NCI-H2029 treated with DMSO at 0.1 percent for 48 hours (cell line): ENCODE data around the gene SOCS6.
"Not testable (repeated sequence)": the region's sequence is repeated elsewhere in the genome, so short reads cannot be mapped to it uniquely, and the experiment has no call there.

Experiments used
- DNase-seq: peaks from one replicate; lab custom pipeline; 2025; lab: John Stamatoyannopoulos, UW

Gene SOCS6

GRCh38 chr18:70359071-70359470, 70.2 kb downstream of the SOCS6 start:
- no peak for DNase-seq

GRCh38 chr18:70362258-70362657, 73.4 kb downstream of the SOCS6 start:
- no peak for DNase-seq

DNA sequence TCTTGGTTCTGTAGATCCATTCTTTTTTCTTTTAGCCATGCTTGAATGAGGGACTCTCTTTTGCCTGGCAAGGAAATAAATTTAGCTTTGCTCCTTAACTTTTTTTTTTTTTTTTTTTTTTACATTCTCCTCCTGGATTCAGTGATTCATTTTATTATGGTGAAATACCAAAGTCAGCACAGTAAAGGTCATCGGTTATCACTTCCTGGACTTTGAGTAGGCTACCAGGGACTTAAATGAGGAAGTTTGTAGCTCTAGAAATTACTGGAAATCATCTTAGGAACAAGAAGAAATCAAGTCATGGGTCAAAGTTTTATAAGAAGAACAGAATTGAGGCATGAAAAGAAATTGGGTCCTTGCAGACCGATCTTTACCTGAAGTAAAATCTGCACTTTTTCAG, 75.0 kb downstream of the SOCS6 start:
- DNase-seq: no peak

GRCh38 chr18:70365361-70365760, 76.5 kb downstream of the SOCS6 start:
- DNase-seq: no peak

- no peak for DNase-seq
Observed at GRCh38 chr18:70366174-70366573, 77.3 kb downstream of the SOCS6 start.

- no peak for DNase-seq
Observed at GRCh38 chr18:70366670-70367069, 77.8 kb downstream of the SOCS6 start.

- DNase-seq: not testable (repeated sequence)
Observed at GRCh38 chr18:70367344-70367743, 78.5 kb downstream of the SOCS6 start.

DNA sequence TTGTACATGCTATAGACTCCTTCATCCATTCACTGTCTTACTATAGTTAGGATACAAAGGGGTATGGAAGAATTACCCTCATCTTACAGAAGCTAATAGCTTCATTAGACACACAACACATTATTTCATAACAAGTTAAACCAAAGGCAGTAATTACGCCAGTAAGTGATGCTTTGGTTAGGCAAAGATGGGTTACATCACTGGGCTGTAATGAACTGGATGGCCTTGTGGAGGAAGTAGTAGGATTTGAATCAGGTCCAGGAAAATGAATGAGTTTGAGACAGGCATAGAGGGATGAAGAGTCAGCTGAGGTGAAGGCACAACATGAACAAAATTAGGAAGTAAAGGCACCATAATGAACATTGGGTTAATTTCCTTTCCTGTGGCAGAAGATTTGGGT, 80.1 kb downstream of the SOCS6 start:
- no peak for DNase-seq

GRCh38 chr18:70370762-70371733, 82.2 kb downstream of the SOCS6 start:
- no peak for DNase-seq

- DNase-seq: no peak
Observed at GRCh38 chr18:70371908-70372307, 83.1 kb downstream of the SOCS6 start.

DNA sequence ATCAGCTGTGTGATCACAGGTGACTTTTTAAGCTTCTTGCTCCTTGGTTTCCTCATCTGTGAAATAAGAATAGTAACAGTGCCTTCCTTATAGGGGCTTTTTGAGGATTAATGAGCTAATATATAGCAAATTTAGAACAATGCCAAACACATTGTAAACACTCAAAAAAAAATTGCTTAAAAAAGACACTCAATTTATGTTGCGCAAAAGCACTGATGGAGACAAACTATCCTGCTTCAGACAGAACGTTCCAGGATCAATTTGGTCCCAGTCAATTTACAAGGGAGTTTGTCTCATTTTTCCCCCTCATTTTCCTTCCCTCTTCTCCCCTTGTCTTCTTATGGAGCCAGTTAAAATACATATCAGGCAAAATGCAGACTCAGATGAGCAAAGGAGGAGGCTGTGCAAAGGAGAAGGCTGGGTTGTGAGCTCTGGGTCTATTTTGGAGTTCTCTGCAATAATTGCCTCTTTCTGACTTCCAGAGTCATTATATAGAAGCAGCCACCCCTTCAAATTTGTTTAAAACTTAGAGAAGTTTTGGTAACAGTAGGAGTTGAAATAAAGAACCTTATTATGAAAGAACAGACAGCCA, 83.7 kb downstream of the SOCS6 start:
- DNase-seq: no peak

GRCh38 chr18:70373042-70373519, 84.2 kb downstream of the SOCS6 start:
- DNase-seq: no peak

GRCh38 chr18:70374154-70374553, 85.3 kb downstream of the SOCS6 start:
- no peak for DNase-seq

DNA sequence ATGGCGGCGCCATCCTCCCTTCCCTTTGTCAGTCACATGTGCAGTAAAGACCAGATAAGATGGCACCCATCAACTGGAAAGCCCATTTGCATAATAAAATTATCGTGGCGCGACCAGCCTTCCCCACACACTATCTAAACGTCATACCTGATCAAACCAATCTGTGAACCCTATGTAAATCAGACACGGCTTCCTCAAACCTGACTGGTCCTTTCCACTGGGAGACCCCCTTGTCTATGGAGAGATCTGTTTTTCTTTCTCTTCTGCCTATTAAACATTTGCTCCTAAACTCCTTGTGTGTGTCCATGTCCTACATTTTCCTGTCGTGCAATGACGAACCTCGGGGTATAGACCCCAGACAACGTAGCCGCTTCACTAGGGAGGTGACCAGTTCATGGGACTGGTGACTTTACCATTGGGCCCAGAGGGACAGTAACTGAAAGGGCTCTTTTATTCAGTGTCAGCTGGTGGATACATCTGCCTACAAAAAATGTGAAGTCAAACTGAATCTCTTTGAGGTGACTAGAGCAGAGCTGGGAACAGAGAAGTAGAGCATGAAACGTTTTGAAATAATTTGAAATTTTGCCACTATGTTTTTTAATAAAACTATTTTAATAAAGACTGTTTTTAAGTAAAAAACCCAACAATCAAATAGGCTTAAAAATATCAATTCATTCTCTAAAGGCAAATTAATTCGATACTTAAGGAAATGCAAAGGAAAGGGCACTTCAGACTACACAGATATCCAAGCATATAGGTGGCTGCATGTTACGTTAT, 87.5 kb downstream of the SOCS6 start:
- DNase-seq: no peak

DNA sequence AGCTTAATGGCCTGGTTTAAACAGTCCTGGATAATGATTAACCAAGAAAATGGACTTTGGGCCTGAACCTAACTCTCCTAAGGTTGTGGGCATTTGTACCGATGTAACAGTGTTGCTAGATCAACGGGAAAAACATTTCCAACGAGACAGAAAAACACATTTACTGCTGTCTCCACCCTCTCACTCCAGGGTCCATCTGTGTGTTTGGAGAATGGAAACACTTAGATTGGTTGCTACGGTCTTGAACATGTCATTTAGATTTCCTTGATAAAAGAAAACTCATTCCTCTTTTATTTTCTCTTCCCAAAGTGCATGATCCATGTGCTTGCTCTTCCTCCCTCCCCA, 88.0 kb downstream of the SOCS6 start:
- no peak for DNase-seq

- no peak for DNase-seq
Observed at GRCh38 chr18:70377317-70377799, 88.5 kb downstream of the SOCS6 start.

DNA sequence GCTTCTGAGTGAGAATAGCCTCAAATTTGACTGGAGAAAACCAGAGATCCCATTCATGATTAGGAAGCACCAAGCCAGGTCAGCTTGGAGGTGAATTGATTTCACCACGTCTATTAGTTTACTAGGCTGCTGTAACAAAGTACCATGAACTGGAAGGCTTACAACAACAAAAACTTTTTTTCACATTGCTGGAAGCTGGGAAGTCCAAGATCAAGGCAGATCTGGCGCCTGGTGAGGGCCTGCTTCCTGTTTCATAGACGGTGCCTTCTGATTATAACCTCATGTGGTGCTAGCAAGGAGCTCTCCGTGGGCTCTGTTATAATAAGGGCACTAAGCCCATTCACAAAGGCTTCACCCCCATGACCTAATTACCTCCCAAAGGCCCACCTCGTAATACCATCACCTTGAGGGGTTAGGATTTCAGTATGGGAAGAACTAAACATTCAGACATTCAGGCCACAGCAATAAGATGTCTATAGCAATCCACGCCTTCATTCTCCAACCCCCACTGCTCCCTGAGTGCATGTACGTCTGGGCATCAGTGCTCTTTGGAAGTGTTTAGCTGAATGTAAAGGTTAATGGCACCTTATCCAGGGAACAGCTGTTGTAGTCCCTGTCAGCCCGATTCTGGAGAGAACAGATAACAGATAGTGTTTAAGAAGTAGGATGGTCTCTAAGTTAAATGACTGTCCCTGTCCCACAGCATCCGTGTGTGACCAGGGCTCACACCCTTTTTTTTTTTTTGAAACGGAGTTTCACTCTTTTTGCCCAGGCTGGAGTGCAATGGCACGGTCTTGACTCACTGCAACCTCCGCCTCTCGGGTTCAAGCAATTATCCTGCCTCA, 89.2 kb downstream of the SOCS6 start:
- no peak for DNase-seq
